Natural killer cell (primary cell): ENCODE results near the gene ADAMTS17. TPM values are rescaled to one million over a fixed set of nuclear protein-coding genes. Genes with fewer than 3 reads are reported as not detected.
"Not testable (repeated sequence)": the region's sequence is repeated elsewhere in the genome, so short reads cannot be mapped to it uniquely, and the experiment has no call there.

Experiments
- ATAC-seq, 3 donors: fragments of 150-1000 bp in 2 of 3; fragments of 200-7000 bp in 1 of 3; cut with Tn5 transposase; 1 replicate in 1 of 3; 2 replicates in 2 of 3; pipeline ENCODE4 v1.10.0; 2021; ENCODE audit warnings: mild to moderate bottlenecking in 2 of 3, moderate library complexity in 2 of 3
- DNase-seq, 2 donors: peaks; one replicate each; pipeline versions ENCODE4 v3.0.0 to v3.0.0-alpha.2; 2013 to 2021; ENCODE audit warnings: mixed read lengths in 1 of 2
- H3K27ac ChIP-seq: one replicate; pipeline ENCODE4 v1.5.1; 2013; ENCODE audit warnings: mild to moderate bottlenecking, low read length
- H3K27me3 ChIP-seq: one replicate; pipeline ENCODE4 v1.6.1; 2013; ENCODE audit warnings: low read length; ENCODE audit not compliant: control insufficient read depth, insufficient read depth
- H3K36me3 ChIP-seq: one replicate; pipeline ENCODE4 v1.6.1; 2013; ENCODE audit warnings: low read length; ENCODE audit not compliant: control insufficient read depth, insufficient read depth
- H3K4me1 ChIP-seq: one replicate; pipeline ENCODE4 v1.6.1; 2013; ENCODE audit warnings: low read length; ENCODE audit not compliant: control insufficient read depth, insufficient read depth
- H3K4me3 ChIP-seq: one replicate; pipeline ENCODE4 v1.5.1; 2013; ENCODE audit warnings: low read length
- H3K9me3 ChIP-seq: one replicate; pipeline ENCODE4 v1.6.1; 2013; ENCODE audit warnings: low read length; ENCODE audit not compliant: control insufficient read depth, insufficient read depth
- H3K27ac Mint-ChIP-seq, 2 donors: one replicate each; pipeline ENCODE4 v1.8.0; 2022; ENCODE audit warnings: mild to moderate bottlenecking in 2 of 2, mixed read lengths in 2 of 2, moderate library complexity in 1 of 2
- H3K27me3 Mint-ChIP-seq, 2 donors: one replicate each; pipeline ENCODE4 v1.8.0; 2022; ENCODE audit warnings: low read depth in 2 of 2, mixed read lengths in 2 of 2
- H3K36me3 Mint-ChIP-seq: one replicate; pipeline ENCODE4 v1.8.0; 2022; ENCODE audit warnings: mixed read lengths
- H3K4me1 Mint-ChIP-seq, 2 donors: one replicate each; pipeline ENCODE4 v1.8.0; 2022; ENCODE audit warnings: mixed read lengths in 2 of 2
- H3K4me3 Mint-ChIP-seq: one replicate; pipeline ENCODE4 v1.8.0; 2022; ENCODE audit warnings: mild to moderate bottlenecking, moderate library complexity, mixed read lengths
- H3K9me3 Mint-ChIP-seq, 2 donors: one replicate each; pipeline ENCODE4 v1.8.0; 2022; ENCODE audit warnings: mixed read lengths in 2 of 2
- WGBS: methylation state at CpG from one replicate; pipeline ENCODE4 v1.1.7; 2013; ENCODE audit warnings: missing lambda C conversion rate; ENCODE audit not compliant: insufficient coverage; 5-methylcytosine and 5-hydroxymethylcytosine counted together
- intact Hi-C: fragments of 100-400 bp; cut with micrococcal nuclease; formaldehyde crosslinking; loops from one replicate; pipeline ENCODE4 v1.14.2; 2022
- total RNA-seq, 4 donors: library from RNA; stranded (reverse); fragments of 120-200 nt in 1 of 4; gene quantifications; one replicate each; pipeline versions ENCODE4 v1.2.3 to v1.2.4, GENCODE V29; 2013 to 2022
- TF ChIP-seq, protein P1 (sequence below): fragments of 200-600 bp; IDR thresholded peaks from one replicate; pipeline ENCODE4 v1.8.0; 2022; ENCODE audit warnings: antibody characterized with exemption

Gene ADAMTS17
- total RNA-seq, 3 donors from 2014 or later (not counting 1 experiment from before 2014, with no cell fraction given): 4.8 to 9.5 (median 5.3) TPM

DNA sequence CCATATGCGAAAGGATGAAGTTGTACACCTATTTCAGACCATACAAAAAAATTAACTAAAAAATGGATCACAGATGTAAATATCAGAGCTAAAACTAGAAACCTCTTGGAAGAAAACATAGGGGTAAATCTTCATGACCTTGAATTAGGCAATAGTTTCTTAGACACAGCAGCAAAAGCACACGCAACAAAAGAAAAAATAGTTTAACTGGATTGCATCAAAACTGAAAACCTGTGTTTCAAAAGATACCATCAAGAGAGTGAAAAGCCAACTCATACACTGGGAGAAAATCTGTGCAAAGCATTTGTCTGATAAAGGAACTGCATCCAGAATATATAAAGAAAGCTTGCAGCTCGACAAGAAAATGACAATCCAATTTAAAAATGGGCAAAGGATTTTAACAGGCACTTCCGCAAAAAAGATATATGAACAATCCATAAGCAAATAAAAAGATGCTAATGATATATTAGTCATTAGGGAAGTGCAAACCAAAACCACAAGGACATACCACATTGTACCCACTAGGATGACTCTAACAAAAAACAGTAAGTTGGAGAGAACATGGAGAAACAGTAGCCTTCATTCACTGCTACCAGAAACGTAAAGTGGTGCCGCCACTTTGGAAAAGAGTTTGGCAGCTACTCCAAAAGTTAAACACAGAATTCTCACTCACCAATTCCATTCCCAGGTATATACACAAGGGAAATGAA, 263.1 kb downstream of the ADAMTS17 start:
- no peaks in the 10 kb centered on the region for H3K36me3 ChIP-seq
- intact Hi-C loops: no loop called here
- no peak overlapping the region for H3K27ac ChIP-seq
- H3K9me3 Mint-ChIP-seq: no peaks in the 10 kb centered on the region
- no peak overlapping the region for H3K4me3 Mint-ChIP-seq
- DNase-seq (no peak), ATAC-seq (no peak)
- no peak overlapping the region for H3K27ac Mint-ChIP-seq
- H3K4me3 ChIP-seq: no peak overlapping the region
- H3K4me1 ChIP-seq: no peaks in the 10 kb centered on the region
- peaks cover 0 to 4% of the 10 kb centered on the region in 2 donors for H3K27me3 Mint-ChIP-seq
- H3K9me3 ChIP-seq: no peaks in the 10 kb centered on the region
- TF ChIP-seq, protein P1, sequence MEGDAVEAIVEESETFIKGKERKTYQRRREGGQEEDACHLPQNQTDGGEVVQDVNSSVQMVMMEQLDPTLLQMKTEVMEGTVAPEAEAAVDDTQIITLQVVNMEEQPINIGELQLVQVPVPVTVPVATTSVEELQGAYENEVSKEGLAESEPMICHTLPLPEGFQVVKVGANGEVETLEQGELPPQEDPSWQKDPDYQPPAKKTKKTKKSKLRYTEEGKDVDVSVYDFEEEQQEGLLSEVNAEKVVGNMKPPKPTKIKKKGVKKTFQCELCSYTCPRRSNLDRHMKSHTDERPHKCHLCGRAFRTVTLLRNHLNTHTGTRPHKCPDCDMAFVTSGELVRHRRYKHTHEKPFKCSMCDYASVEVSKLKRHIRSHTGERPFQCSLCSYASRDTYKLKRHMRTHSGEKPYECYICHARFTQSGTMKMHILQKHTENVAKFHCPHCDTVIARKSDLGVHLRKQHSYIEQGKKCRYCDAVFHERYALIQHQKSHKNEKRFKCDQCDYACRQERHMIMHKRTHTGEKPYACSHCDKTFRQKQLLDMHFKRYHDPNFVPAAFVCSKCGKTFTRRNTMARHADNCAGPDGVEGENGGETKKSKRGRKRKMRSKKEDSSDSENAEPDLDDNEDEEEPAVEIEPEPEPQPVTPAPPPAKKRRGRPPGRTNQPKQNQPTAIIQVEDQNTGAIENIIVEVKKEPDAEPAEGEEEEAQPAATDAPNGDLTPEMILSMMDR: no peak
- no peaks in the 10 kb centered on the region for H3K27me3 ChIP-seq
- H3K36me3 Mint-ChIP-seq: no peaks in the 10 kb centered on the region
- 84% methylated on average over 5 of the region's 6 CpGs for WGBS
- H3K4me1 Mint-ChIP-seq: no peaks in the 10 kb centered on the region

DNA sequence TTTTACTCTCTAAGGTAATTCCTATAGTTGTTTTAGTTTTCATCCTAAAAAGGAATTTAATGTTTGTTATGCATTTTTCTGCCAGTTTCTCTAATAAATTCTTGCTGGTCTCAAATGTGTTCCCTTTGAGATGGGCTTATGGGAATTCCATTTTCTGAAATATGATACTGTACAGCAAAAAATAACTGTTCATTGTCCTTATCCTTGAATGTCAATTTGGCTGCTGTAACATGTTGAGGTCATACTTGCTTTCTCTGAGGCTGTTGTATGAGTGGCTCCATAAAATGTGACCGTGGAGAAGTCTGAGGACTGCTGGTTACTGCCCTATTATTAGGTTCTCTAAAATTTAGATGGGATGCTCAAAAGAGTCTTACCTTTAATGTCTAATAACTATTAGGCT, 266.5 kb downstream of the ADAMTS17 start:
- no peaks in the 10 kb centered on the region for H3K36me3 ChIP-seq
- TF ChIP-seq, protein P1: no peak
- DNase-seq (no peak), ATAC-seq (no peak)
- no peaks in the 10 kb centered on the region for H3K4me1 ChIP-seq
- Mint-ChIP-seq H3K36me3 (no peaks in the 10 kb centered on the region), H3K9me3 (no peaks in the 10 kb centered on the region), H3K27me3 (peaks cover under 1 to 4% of the 10 kb centered on the region in 2 donors), H3K27ac (no peak overlapping the region), H3K4me1 (no peaks in the 10 kb centered on the region), H3K4me3 (no peak overlapping the region)
- no peak overlapping the region for H3K27ac ChIP-seq
- H3K27me3 ChIP-seq: no peaks in the 10 kb centered on the region
- no peak overlapping the region for H3K4me3 ChIP-seq
- intact Hi-C loops: no loop called here
- no peaks in the 10 kb centered on the region for H3K9me3 ChIP-seq
- WGBS: 91% methylated on average over 1 of the region's 1 CpG

DNA sequence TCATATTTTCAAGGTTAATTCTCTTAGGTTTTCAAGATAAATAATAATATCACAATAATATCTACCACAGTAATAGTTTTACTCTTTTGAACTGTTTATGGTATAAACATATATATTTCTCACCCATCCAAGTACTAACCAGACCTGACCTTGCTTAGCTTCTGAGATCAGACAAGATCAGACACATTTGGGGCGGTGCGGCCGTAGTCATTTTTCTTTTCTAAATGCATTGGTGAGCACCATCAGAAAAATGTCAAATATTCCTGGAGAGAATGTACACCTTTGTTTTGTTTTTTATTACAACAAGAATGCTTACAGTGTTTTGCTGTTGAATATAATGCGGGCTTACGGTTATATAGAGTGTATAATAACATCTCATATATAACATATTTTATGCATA, 267.8 kb downstream of the ADAMTS17 start:
- Mint-ChIP-seq H3K4me3 (no peak overlapping the region), H3K4me1 (no peaks in the 10 kb centered on the region), H3K36me3 (no peaks in the 10 kb centered on the region), H3K27me3 (peaks cover 8 to 9% of the 10 kb centered on the region in 2 donors), H3K9me3 (no peaks in the 10 kb centered on the region), H3K27ac (no peak overlapping the region)
- DNase-seq: no peak
- WGBS: 100% methylated on average over 3 of the region's 5 CpGs
- no peaks in the 10 kb centered on the region for H3K9me3 ChIP-seq
- H3K4me1 ChIP-seq: no peaks in the 10 kb centered on the region
- TF ChIP-seq, protein P1: no peak
- intact Hi-C loops: no loop called here
- H3K27me3 ChIP-seq: no peaks in the 10 kb centered on the region
- no peak overlapping the region for H3K27ac ChIP-seq
- no peak overlapping the region for H3K4me3 ChIP-seq
- ATAC-seq: no peak
- no peaks in the 10 kb centered on the region for H3K36me3 ChIP-seq

DNA sequence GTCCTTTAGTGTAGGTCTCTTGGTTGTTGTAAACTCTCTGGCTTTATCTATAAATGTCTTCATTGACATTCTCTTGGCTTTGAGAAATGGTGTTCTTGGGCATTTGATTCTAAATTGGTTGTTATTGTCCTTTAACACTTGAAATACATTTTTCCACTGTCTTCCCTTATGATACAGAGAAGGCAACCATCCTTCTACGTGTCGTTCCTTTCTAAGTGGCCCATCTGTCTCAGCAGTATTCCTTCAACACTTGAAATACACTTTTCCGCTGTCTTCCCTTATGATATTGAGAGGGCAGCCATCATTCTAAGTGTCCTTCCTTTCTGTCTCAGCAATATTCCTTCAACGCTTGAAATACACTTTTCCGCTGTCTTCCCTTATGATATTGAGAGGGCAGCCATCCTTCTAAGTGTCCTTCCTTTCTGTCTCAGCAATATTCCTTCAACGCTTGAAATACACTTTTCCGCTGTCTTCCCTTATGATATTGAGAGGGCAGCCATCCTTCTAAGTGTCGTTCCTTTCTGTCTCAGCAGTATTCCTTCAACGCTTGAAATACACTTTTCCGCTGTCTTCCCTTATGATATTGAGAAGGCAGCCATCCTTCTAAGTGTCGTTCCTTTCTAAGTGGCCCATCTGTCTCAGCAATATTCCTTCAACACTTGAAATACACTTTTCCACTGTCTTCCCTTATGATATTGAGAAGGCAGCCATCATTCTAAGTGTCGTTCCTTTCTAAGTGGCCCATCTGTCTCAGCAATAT, 275.1 kb downstream of the ADAMTS17 start:
- H3K4me1 ChIP-seq, DNase-seq, H3K9me3 Mint-ChIP-seq, H3K4me3 Mint-ChIP-seq, H3K27ac Mint-ChIP-seq, H3K36me3 ChIP-seq, intact Hi-C loops, H3K9me3 ChIP-seq, H3K4me1 Mint-ChIP-seq, H3K27ac ChIP-seq, ATAC-seq, H3K4me3 ChIP-seq, H3K36me3 Mint-ChIP-seq, H3K27me3 ChIP-seq: not testable (repeated sequence)
- 81% methylated on average over 8 of the region's 12 CpGs for WGBS
- H3K27me3 Mint-ChIP-seq: peaks cover 8 to 14% of the 10 kb centered on the region in 2 donors
